PFSK-1 (cell line): ENCODE data around the gene ARHGEF10L.

Experiments used
- FOXP2 ChIP-seq: optimal IDR thresholded peaks from 2 replicates; pipeline ENCODE3; 2011; ENCODE audit warnings: borderline replicate concordance, control low read depth, inconsistent platforms; ENCODE audit not compliant: insufficient read depth; ENCODE audit errors: extremely low read length, extremely low read depth
- POLR2AphosphoS5 ChIP-seq: IDR thresholded peaks from 2 replicates; pipeline ENCODE4 v1.6.1; 2012; ENCODE audit warnings: low read depth, mild to moderate bottlenecking, control low read depth, low read length, moderate library complexity
- REST ChIP-seq, 2 experiments: IDR thresholded peaks; 2 replicates each; pipeline versions ENCODE4 v1.6.1 to v1.8.0; 2011 to 2012; ENCODE audit warnings: low read depth in 2 of 2, low read length in 2 of 2, control low read depth in 1 of 2, inconsistent platforms in 1 of 2, mild to moderate bottlenecking in 1 of 2, moderate library complexity in 1 of 2; ENCODE audit not compliant: insufficient read depth in 1 of 2
- SIN3A ChIP-seq: IDR thresholded peaks from 2 replicates; pipeline ENCODE4 v1.6.1; 2012; ENCODE audit warnings: mild to moderate bottlenecking, low read length, moderate library complexity, borderline replicate concordance; ENCODE audit not compliant: insufficient read depth
- TAF1 ChIP-seq: IDR thresholded peaks from 2 replicates; pipeline ENCODE4 v1.6.1; 2012; ENCODE audit warnings: low read length, control low read depth, borderline replicate concordance; ENCODE audit not compliant: insufficient read depth

- TF ChIP-seq REST (IDR thresholded peaks at IDR 0.05; ENCODE audit: insufficient read depth in 1 of 2, low read depth in 2 of 2, low read length in 2 of 2) (no peak), TAF1 (no peak), POLR2AphosphoS5 (no peak), SIN3A (no peak), FOXP2 (no peak)
Observed at GRCh38 chr1:17711941-17712340, 172.4 kb downstream of the ARHGEF10L start.
